Activated naive CD8-positive, alpha-beta T cell treated with anti-CD3 and anti-CD28 coated beads, Interleukin-2, amount 10 ng/mL, durations not matched to agents 7 days and 5 days (primary cell): ENCODE results near the gene F13B. TPM values are rescaled to one million over a fixed set of nuclear protein-coding genes. Genes with fewer than 3 reads are reported as not detected.

Experiments used
- total RNA-seq, 2 experiments: library from RNA; stranded (reverse); gene quantifications; one replicate each; pipeline ENCODE4 v1.2.3, GENCODE V29; 2021

F13B gene
- total RNA-seq, 2 experiments from 2014 or later = not detected

Other genes with a start within 250 kb of the F13B start
- gene CFHR1, start 247.5 kb downstream of the F13B start, total RNA-seq = not detected
- gene CFHR4, start 179.2 kb downstream of the F13B start, total RNA-seq = not detected
- gene CFHR2, start 123.5 kb downstream of the F13B start, total RNA-seq = not detected
- not detected for gene CFHR5, start 89.7 kb downstream of the F13B start, total RNA-seq
- gene ASPM, start 79.4 kb upstream of the F13B start, total RNA-seq = 10 to 100 TPM; 55.9 to 57.2 TPM
- gene ZBTB41, start 134.0 kb upstream of the F13B start, total RNA-seq = 1 to 10 TPM; 7.4 to 8.8 TPM
- under 1 TPM in 1 of 2 experiments, not detected in 1; 0.09 TPM for gene CRB1, start 201.0 kb upstream of the F13B start, total RNA-seq